GM19452 (cell line): ENCODE results near the gene TSKS.

ENCODE experiments used
- ATAC-seq: cut with Tn5 transposase; IDR thresholded peaks from one replicate; pipeline ENCODE4 v1.9.1; 2021; ENCODE audit not compliant: unreplicated experiment

The TSKS gene

DNA sequence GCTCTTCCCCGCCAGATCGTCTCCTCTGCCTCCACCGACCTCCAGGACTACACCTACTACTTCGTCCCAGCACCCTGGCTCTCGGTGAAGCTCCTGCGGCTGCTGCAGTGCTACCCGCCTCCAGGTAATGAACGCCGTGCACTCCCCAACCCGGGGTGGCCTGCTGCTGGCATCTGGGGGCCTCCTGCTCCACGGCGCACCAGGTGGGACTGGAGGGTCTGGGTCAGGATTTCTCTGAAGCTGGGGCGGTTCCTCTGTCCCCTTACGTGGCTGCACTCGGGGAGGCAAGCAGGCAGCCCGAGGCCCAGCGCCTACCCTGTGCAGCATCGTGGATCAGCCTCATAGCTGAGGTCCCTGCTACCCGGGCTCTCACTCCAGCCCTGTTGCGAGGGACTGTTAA is 32.5 kb upstream of the TSKS start:
- ATAC-seq: no peak

GRCh38 chr19:49793561-49793840 is 30.4 kb upstream of the TSKS start:
- no peak for ATAC-seq

- no peak for ATAC-seq
Observed at GRCh38 chr19:49792829-49793560, 29.9 kb upstream of the TSKS start.

- ATAC-seq: no peak
Observed at GRCh38 chr19:49791776-49792445, 28.8 kb upstream of the TSKS start.

- no peak for ATAC-seq
Observed at GRCh38 chr19:49790866-49791265, 27.8 kb upstream of the TSKS start.

DNA sequence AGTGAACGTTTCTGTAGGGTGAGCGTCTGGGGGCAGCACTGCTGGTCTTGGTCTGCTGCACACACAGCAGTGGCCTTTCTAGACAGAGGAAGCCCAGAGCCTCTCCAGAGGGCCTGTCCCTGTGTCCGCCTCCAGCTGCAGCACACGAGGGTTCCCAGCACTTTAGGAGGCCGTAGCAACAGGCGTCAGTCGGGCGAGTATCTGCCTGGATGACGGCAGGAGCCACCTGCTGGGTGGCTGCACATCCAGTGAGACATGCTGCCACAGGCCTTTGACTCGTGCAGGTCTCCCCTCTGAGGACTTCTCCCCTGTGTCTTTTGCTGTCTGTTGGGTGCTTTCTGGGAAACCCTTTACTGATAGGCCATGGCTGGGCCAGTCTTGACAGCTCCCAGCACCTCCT is 25.8 kb upstream of the TSKS start:
- ATAC-seq: no peak

- no peak for ATAC-seq
Observed at GRCh38 chr19:49787746-49788145, 24.6 kb upstream of the TSKS start.

DNA sequence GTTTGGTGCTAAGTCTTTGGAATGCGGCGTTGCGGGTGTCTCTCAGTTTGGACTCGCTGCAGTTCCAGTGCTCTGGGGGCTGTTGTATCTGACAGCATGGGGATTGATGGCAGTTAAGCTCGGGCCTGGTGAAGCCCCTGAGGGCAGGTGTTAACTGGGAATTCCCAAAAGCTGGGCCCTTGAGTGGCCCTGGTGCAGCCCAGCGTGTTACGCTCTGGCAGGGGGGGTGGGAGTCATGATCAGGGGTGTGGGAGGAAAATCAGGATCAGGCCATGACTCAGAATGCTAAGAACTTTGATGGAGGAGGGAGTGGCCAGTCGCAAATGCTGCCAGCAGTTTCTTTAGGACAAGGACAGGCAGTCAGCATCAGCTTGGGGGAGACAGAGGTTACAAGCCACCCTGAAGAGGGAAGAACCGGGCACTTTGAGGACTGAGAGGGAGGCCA is 23.3 kb upstream of the TSKS start:
- no peak for ATAC-seq

GRCh38 chr19:49782515-49782914 is 19.4 kb upstream of the TSKS start:
- ATAC-seq: no peak

DNA sequence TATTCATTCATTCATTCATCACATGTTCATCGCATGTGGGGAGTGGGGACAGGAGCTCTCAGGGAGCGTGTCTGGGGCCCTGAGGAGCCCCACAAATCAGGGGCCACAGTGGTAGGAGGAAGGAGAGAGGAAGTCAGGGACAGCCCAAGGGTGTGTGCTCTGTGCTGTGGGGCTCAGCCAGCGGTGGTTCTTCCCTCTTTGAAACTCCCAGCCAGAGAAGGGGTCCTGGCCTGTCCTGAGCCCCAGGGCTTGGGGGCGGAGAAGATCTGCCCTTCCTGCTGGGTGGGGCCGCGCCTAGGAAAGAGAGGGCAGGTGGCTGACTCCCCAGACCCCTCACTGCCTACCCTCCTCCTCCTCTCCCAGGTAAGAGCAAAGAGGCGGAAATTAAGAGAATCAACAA is 18.3 kb upstream of the TSKS start:
- ATAC-seq: no peak

GRCh38 chr19:49780861-49781260 is 17.8 kb upstream of the TSKS start:
- no peak for ATAC-seq

- no peak for ATAC-seq
Observed at GRCh38 chr19:49779731-49780555, 16.8 kb upstream of the TSKS start.

- no peak for ATAC-seq
Observed at GRCh38 chr19:49776371-49776764, 13.3 kb upstream of the TSKS start.

DNA sequence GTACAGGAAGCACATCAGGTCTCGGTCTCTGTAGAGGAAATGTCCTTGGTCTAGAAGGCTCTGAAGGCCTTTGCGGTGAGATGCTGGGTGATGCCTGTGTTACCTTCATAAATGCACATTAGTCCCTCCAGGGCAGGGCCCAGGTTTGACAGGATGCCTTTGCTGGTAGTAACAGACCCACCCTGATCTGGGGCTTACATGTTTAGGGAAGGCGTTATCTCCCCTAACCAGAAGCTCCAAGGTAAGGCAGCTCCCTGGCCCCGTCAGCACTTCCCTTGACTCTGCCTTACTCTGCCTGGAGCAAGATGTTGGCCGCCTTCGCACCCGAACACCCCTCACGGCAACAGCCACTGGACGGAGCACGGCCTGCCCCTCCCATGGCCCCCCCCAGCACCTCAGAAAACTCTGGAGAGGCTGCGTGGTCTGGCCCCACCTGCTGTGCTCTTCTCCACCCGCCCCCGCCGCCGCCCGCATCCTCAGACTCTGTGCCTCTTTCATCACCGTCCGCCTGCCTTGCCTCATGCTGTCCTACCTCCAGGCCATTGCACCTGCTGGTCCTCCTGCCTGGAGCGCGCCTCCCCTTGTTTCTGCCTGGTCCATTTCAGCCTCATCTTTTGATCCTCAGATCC is 12.8 kb upstream of the TSKS start:
- no peak for ATAC-seq

DNA sequence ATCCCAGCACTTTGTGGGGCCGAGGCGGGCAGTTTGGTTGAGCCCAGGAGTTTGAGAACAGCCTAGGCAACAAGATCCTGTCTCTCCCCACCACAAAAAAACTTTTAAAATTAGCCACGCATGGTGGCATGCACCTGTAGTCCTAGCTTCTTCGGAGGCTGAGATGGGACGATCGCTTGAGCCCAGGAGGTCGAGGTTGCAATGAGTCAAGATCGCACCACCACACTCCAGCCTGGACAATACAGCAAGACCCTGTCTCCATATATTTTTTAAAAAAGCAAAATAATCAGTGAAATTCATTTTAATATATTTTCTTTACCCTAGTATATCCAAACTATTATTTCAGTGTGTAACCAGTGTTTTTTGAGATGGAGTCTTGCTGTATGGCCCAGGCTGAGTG is 11.9 kb upstream of the TSKS start:
- no peak for ATAC-seq

DNA sequence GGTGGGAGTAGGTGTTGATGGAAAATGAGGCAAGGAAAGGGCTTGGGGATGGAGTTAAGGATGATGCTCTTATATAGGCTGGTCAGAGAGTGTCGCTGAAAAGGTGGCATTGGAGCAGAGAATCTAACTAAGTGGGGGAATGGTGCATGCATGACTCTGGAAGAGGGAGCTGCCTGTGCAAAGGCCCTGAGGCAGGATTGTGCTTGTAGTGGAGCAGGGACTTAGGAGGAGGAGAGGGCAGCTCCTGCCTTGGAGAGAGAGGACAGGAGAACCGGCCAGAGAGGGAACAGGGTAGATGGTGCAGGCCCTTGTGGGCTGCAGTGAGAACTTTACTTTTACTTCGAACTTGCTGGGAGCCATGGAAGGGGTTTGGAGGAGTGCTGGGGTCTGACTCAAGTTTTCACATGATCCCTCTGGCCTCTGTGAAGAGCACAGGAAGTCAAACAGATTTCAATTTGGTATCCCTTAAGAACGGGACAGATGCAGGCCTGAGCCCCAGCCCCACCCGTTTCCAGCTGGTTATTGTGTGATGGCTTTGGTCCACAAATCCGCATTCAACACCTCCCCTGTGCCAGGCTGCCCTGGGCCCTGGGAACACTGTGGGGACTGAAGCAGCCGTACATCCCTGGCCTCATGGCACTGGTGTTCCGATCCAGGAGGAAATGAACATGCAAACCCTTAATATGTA is 10.7 kb upstream of the TSKS start:
- no peak for ATAC-seq

DNA sequence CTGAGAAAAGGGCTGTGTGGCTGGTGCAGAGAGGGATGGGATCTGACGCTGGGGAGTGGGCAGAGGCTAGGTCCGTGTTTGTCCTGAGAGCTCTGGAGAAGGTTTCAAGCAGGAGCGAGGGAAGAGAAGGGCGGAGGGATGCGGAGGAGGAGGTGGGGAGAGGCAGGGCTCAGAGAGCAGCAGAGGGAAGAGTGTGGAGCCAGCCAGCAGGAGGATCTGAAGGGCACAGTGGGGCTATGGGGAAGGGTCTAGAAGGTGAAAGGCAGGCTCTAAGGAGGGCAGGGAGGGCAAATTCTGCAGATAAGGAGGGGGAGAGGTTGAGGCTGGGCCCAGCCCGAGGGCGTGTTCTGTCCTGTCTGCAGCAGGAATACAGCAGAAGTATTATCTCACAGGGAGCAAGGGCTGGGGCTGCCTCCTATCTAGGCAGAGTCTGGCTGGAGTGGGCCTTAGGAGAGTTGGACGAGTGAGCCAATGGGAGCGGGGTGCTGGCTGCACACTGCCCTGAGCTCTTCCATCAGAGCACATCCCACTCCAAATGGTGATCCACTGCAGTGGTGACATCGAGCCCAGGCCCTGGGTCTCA is 9.8 kb upstream of the TSKS start:
- ATAC-seq: no peak

- ATAC-seq: no peak
Observed at GRCh38 chr19:49771674-49772139, 8.6 kb upstream of the TSKS start.

DNA sequence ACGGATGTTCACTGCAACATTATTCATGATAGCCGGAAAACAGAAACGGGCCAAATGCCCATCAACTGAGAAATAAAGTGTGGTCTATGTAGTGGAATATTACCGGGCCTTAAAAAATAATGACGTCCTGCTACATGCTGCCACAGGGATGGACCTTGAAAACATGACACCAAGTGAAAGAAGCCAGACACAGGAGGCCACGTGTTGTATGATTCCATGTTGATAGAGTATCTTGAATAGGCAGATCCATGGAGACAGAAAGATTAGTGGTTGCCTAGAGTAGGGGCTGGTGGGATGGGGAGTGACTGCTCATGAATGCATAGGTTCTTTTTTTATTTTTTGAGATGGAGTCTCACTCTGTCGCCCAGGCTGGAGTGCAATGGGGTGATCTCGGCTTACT is 7.4 kb upstream of the TSKS start:
- ATAC-seq: no peak

- ATAC-seq: no peak
Observed at GRCh38 chr19:49767967-49768581, 5.0 kb upstream of the TSKS start.
